ENCODE measurements around the gene GPR162.

The GPR162 gene

GRCh38 chr12:6773590-6774351 lies 47.9 kb upstream of the GPR162 start:
- no peak overlapping the region for H3K27ac ChIP-seq (ENCODE audit: low read length)
- peaks cover 11% of the 10 kb centered on the region; the same call in 1 of the 2 replicates for H3K27me3 ChIP-seq (replicated peaks; ENCODE audit: insufficient read depth, low read length)
- peaks cover 11% of the 10 kb centered on the region for H3K4me1 ChIP-seq (ENCODE audit: low read length)
- H3K9ac ChIP-seq (ENCODE audit: low read length): no peak overlapping the region
- no peaks in the 10 kb centered on the region for H3K36me3 ChIP-seq (replicated peaks; ENCODE audit: insufficient read depth, low read length)
- no peak overlapping the region for H3K4me2 ChIP-seq (ENCODE audit: low read depth, low read length)
- no peaks in the 10 kb centered on the region for H3K9me3 ChIP-seq (replicated peaks; ENCODE audit: insufficient read depth, low read length)
- no peaks in the 10 kb centered on the region for H3K9me2 ChIP-seq (replicated peaks; ENCODE audit: insufficient read depth, low read length)
- no peak overlapping the region for H3K4me3 ChIP-seq (ENCODE audit: low read length)
- H3K79me2 ChIP-seq (ENCODE audit: low read length): no peaks in the 10 kb centered on the region
- no peak overlapping the region for H2AFZ ChIP-seq (ENCODE audit: low read length)
- 0 out of 2 replicates have a peak, but pooled peaks cover 5% of the 10 kb centered on the region for H3F3A ChIP-seq (ENCODE audit: insufficient read depth, low read length)
- DNase-seq: no peak
- TF ChIP-seq CTCF (IDR thresholded peaks at IDR 0.05; ENCODE audit: low read length) (no peak), EZH2phosphoT487 (IDR thresholded peaks at IDR 0.05; ENCODE audit: low read length) (no peak), EZH2 (optimal IDR thresholded peaks at IDR 0.05; ENCODE audit: low read depth, low read length) (no peak)
- no peaks in the 10 kb centered on the region for H4K20me1 ChIP-seq (ENCODE audit: insufficient read depth, low read length)

GRCh38 chr12:6774499-6775062 lies 47.0 kb upstream of the GPR162 start:
- Histone ChIP-seq H3K4me1 (ENCODE audit: low read length) (peaks cover 13% of the 10 kb centered on the region), H3K9me3 (replicated peaks; ENCODE audit: insufficient read depth, low read length) (no peaks in the 10 kb centered on the region), H3K36me3 (replicated peaks; ENCODE audit: insufficient read depth, low read length) (no peaks in the 10 kb centered on the region), H3K9me2 (replicated peaks; ENCODE audit: insufficient read depth, low read length) (no peaks in the 10 kb centered on the region), H3F3A (ENCODE audit: insufficient read depth, low read length) (0 out of 2 replicates have a peak, but pooled peaks cover 5% of the 10 kb centered on the region), H3K27me3 (replicated peaks; ENCODE audit: insufficient read depth, low read length) (peaks cover 11% of the 10 kb centered on the region; the same call in 1 of the 2 replicates), H4K20me1 (ENCODE audit: insufficient read depth, low read length) (no peaks in the 10 kb centered on the region), H3K4me2 (ENCODE audit: low read depth, low read length) (no peak overlapping the region), H2AFZ (ENCODE audit: low read length) (no peak overlapping the region), H3K79me2 (ENCODE audit: low read length) (no peaks in the 10 kb centered on the region), H3K4me3 (ENCODE audit: low read length) (no peak overlapping the region), H3K9ac (ENCODE audit: low read length) (no peak overlapping the region), H3K27ac (ENCODE audit: low read length) (no peak overlapping the region)
- TF ChIP-seq EZH2 (optimal IDR thresholded peaks at IDR 0.05; ENCODE audit: low read depth, low read length) (no peak), EZH2phosphoT487 (IDR thresholded peaks at IDR 0.05; ENCODE audit: low read length) (no peak), CTCF (IDR thresholded peaks at IDR 0.05; ENCODE audit: low read length) (no peak)
- DNase-seq: no peak

GRCh38 chr12:6775185-6776174 lies 46.1 kb upstream of the GPR162 start:
- H2AFZ ChIP-seq (ENCODE audit: low read length): no peak overlapping the region
- DNase-seq: no peak
- H3K27me3 ChIP-seq (replicated peaks; ENCODE audit: insufficient read depth, low read length): peaks cover 11% of the 10 kb centered on the region; the same call in 1 of the 2 replicates

More at GRCh38 chr12:6775185-6776174, 46.1 kb upstream of the GPR162 start:
- 0 out of 2 replicates have a peak, but pooled peaks cover 5% of the 10 kb centered on the region for H3F3A ChIP-seq (ENCODE audit: insufficient read depth, low read length)
- no peaks in the 10 kb centered on the region for H3K36me3 ChIP-seq (replicated peaks; ENCODE audit: insufficient read depth, low read length)
- H3K27ac ChIP-seq (ENCODE audit: low read length): no peak overlapping the region
- H3K79me2 ChIP-seq (ENCODE audit: low read length): no peaks in the 10 kb centered on the region
- H3K9ac ChIP-seq (ENCODE audit: low read length): no peak overlapping the region
- TF ChIP-seq EZH2phosphoT487 (IDR thresholded peaks at IDR 0.05; ENCODE audit: low read length) (no peak), EZH2 (optimal IDR thresholded peaks at IDR 0.05; ENCODE audit: low read depth, low read length) (no peak), CTCF (IDR thresholded peaks at IDR 0.05; ENCODE audit: low read length) (no peak)
- H3K9me3 ChIP-seq (replicated peaks; ENCODE audit: insufficient read depth, low read length): no peaks in the 10 kb centered on the region
- no peaks in the 10 kb centered on the region for H3K9me2 ChIP-seq (replicated peaks; ENCODE audit: insufficient read depth, low read length)
- no peaks in the 10 kb centered on the region for H4K20me1 ChIP-seq (ENCODE audit: insufficient read depth, low read length)
- H3K4me1 ChIP-seq (ENCODE audit: low read length): peaks cover 13% of the 10 kb centered on the region
- H3K4me2 ChIP-seq (ENCODE audit: low read depth, low read length): peak overlapping the region; percentile 39
- H3K4me3 ChIP-seq (ENCODE audit: low read length): no peak overlapping the region

Measured in MM.1S (cell line).